ENCODE data around the gene FXYD5. TPM values are rescaled to one million over a fixed set of nuclear protein-coding genes. Genes with fewer than 3 reads are reported as not detected.

The FXYD5 gene
- total and polyA plus RNA-seq, 9 of the 15 experiments (the other 6 are each of a cell fraction or from before 2014, with no cell fraction given) = 104 to 537 (median 174) TPM

GRCh38 chr19:35155981-35156672 lies 1.6 kb downstream of the FXYD5 start (continued):
- TF ChIP-seq AFF1 (IDR thresholded peaks at IDR 0.05; ENCODE audit: low read depth in 1 of 2, partially characterized antibody in 2 of 2) = no peak
- peak; percentile 85 for TF ChIP-seq ZFP36 (IDR thresholded peaks at IDR 0.05; ENCODE audit: low read depth, low read length, partially characterized antibody)
- 0 out of 4 replicates have a peak, but pooled peaks of 1 of the 2 experiments have one; percentile 54 for TF ChIP-seq KDM1A (IDR thresholded peaks at IDR 0.05)
- no peak for TF ChIP-seq ARID3B (CRISPR knock-in tag; IDR thresholded peaks at IDR 0.05; ENCODE audit: borderline replicate concordance)
- TF ChIP-seq SMARCA5 (IDR thresholded peaks at IDR 0.05) = peak; percentile 61; the same call in 1 of the 2 replicates
- TF ChIP-seq NBN (IDR thresholded peaks at IDR 0.05; ENCODE audit: low read depth) = no peak
- no peak for TF ChIP-seq BACH1 (tag; IDR thresholded peaks at IDR 0.05)
- no peak for TF ChIP-seq HMGXB4 (CRISPR knock-in tag; IDR thresholded peaks at IDR 0.05)
- TF ChIP-seq ZNF445 (CRISPR knock-in tag; IDR thresholded peaks at IDR 0.05; ENCODE audit: low read depth) = no peak
- TF ChIP-seq ZBTB43 (CRISPR knock-in tag; IDR thresholded peaks at IDR 0.05) = no peak
- TF ChIP-seq ZNF668 (CRISPR knock-in tag; IDR thresholded peaks at IDR 0.05) = no peak
- TF ChIP-seq ARID3A (IDR thresholded peaks at IDR 0.05; ENCODE audit: borderline replicate concordance, low read depth, low read length) = no peak
- TF ChIP-seq TAL1 (IDR thresholded peaks at IDR 0.05) = no peak
- TF ChIP-seq ZNF655 (CRISPR knock-in tag; IDR thresholded peaks at IDR 0.05) = no peak
- TF ChIP-seq RBM25 (IDR thresholded peaks at IDR 0.05; ENCODE audit: low read depth, low read length, severe bottlenecking) = peak; percentile 49
- 0 out of 2 replicates have a peak, but pooled peaks have one; percentile 43 for TF ChIP-seq HDGF (IDR thresholded peaks at IDR 0.05)
